ENCODE measurements around the gene HLA-F.
A peak's percentile ranks its signal among the peaks of the same experiment; 100 is the strongest.

HLA-F gene

DNA sequence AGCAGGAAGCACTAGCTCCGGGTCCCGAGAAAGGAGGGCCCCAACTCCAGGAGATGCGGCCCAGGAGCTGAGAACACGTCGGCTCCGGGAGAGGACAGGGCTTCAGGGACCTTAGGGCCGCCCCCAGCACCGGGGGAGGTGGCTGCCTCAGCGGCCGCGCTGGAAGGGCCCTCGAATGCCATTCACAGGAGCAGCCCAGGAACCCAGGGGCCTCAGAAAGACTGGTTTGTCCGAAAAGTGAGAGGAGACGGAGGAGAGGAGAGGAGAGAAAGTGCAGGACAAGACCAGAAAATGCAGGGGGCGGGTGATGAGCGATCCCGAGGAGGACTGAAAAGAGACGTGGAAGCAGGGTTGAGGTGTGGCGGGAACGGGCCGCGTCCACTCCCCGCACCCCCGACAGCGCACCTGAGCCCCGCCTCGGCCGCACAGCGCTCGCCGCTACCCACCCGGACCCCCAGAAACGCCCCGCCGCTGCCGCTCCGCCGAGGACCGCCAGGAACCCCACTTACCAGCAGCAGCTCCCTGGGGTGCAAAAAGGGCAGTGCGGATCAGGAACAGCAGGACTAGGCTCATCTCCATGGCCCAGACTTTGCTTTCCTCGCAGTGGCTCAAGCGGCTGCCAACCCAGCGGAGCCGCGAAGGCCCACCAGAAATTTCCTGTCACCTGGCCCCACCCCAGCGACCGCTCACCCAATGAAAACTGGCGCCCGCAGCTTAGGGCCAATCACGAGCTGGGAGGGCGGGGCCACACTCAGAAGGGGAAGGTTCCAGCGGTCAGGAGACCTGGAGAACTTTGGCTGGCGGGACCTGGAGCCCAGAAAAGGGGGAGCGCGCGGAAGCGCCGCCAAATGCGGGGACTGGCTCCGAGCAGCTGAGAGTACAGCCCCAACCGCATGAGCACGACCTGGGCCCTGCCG, 25.4 kb downstream of the HLA-F start:
- peaks cover 5% of the 10 kb centered on the region; the same call in 1 of the 2 replicates for H3K4me1 ChIP-seq (ENCODE audit: control insufficient read depth, insufficient read depth, low read length)
- peak overlapping the region; percentile 54; the same call in 1 of the 2 replicates for H3K27ac ChIP-seq (ENCODE audit: extremely low read depth, low read depth, low read length)
- peak overlapping the region; percentile 79 for H3K4me3 ChIP-seq (ENCODE audit: low read depth, low read length)
- CTCF ChIA-PET = interaction anchor here (0.6 to 8.9 kb wide), 10 partner anchors 14 to 98 kb away, joined by 3 to 127 read pairs (median 4); no protein-coding TSS in a partner anchor
- H3K36me3 ChIP-seq (ENCODE audit: control insufficient read depth in 2 of 2, insufficient read depth in 1 of 2, low read length in 2 of 2) = peaks cover 5 to 22% of the 10 kb centered on the region in 2 experiments; a peak in 2 of 3 replicates
- no peaks in the 10 kb centered on the region for H3K9me3 ChIP-seq (ENCODE audit: control insufficient read depth, insufficient read depth, low read depth, low read length)
- POLR2A ChIA-PET = interaction anchor here (0.6 to 2.1 kb wide), 10 partner anchors 10 to 1042 kb away, joined by 3 to 11 read pairs (median 4); partner anchors contain the start of genes GABBR1 and TRIM26
- TF ChIP-seq, protein P1, sequence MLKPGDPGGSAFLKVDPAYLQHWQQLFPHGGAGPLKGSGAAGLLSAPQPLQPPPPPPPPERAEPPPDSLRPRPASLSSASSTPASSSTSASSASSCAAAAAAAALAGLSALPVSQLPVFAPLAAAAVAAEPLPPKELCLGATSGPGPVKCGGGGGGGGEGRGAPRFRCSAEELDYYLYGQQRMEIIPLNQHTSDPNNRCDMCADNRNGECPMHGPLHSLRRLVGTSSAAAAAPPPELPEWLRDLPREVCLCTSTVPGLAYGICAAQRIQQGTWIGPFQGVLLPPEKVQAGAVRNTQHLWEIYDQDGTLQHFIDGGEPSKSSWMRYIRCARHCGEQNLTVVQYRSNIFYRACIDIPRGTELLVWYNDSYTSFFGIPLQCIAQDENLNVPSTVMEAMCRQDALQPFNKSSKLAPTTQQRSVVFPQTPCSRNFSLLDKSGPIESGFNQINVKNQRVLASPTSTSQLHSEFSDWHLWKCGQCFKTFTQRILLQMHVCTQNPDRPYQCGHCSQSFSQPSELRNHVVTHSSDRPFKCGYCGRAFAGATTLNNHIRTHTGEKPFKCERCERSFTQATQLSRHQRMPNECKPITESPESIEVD (tag by site-specific recombination; IDR thresholded peaks at IDR 0.05) = no peak
- TF ChIP-seq, protein P2, sequence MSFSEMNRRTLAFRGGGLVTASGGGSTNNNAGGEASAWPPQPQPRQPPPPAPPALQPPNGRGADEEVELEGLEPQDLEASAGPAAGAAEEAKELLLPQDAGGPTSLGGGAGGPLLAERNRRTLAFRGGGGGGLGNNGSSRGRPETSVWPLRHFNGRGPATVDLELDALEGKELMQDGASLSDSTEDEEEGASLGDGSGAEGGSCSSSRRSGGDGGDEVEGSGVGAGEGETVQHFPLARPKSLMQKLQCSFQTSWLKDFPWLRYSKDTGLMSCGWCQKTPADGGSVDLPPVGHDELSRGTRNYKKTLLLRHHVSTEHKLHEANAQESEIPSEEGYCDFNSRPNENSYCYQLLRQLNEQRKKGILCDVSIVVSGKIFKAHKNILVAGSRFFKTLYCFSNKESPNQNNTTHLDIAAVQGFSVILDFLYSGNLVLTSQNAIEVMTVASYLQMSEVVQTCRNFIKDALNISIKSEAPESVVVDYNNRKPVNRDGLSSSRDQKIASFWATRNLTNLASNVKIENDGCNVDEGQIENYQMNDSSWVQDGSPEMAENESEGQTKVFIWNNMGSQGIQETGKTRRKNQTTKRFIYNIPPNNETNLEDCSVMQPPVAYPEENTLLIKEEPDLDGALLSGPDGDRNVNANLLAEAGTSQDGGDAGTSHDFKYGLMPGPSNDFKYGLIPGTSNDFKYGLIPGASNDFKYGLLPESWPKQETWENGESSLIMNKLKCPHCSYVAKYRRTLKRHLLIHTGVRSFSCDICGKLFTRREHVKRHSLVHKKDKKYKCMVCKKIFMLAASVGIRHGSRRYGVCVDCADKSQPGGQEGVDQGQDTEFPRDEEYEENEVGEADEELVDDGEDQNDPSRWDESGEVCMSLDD (tag by site-specific recombination; IDR thresholded peaks at IDR 0.05) = no peak; the same call in 1 of the 2 replicates
- TF ChIP-seq, protein P3, sequence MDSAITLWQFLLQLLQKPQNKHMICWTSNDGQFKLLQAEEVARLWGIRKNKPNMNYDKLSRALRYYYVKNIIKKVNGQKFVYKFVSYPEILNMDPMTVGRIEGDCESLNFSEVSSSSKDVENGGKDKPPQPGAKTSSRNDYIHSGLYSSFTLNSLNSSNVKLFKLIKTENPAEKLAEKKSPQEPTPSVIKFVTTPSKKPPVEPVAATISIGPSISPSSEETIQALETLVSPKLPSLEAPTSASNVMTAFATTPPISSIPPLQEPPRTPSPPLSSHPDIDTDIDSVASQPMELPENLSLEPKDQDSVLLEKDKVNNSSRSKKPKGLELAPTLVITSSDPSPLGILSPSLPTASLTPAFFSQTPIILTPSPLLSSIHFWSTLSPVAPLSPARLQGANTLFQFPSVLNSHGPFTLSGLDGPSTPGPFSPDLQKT (IDR thresholded peaks at IDR 0.05; ENCODE audit: borderline replicate concordance, low read depth, low read length) = no peak
- TF ChIP-seq, protein P4, sequence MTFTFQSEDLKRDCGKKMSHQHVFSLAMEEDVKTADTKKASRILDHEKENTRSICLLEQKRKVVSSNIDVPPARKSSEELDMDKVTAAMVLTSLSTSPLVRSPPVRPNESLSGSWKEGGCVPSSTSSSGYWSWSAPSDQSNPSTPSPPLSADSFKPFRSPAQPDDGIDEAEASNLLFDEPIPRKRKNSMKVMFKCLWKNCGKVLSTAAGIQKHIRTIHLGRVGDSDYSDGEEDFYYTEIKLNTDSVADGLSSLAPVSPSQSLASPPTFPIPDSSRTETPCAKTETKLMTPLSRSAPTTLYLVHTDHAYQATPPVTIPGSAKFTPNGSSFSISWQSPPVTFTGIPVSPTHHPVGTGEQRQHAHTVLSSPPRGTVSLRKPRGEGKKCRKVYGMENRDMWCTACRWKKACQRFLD (tag by site-specific recombination; IDR thresholded peaks at IDR 0.05) = no peak
- TF ChIP-seq ZNF140 (tag by site-specific recombination; IDR thresholded peaks at IDR 0.05) = no peak
- peak; percentile 10; the same call in 1 of the 2 replicates for TF ChIP-seq ZNF600 (tag by site-specific recombination; IDR thresholded peaks at IDR 0.05)
- no peak for TF ChIP-seq ZNF37A (tag by site-specific recombination; IDR thresholded peaks at IDR 0.05)
- TF ChIP-seq ZNF426 (tag by site-specific recombination; IDR thresholded peaks at IDR 0.05) = no peak
- TF ChIP-seq, protein P5, sequence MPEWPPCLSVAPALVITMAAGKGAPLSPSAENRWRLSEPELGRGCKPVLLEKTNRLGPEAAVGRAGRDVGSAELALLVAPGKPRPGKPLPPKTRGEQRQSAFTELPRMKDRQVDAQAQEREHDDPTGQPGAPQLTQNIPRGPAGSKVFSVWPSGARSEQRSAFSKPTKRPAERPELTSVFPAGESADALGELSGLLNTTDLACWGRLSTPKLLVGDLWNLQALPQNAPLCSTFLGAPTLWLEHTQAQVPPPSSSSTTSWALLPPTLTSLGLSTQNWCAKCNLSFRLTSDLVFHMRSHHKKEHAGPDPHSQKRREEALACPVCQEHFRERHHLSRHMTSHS (tag by site-specific recombination; IDR thresholded peaks at IDR 0.05) = no peak
- no peak for TF ChIP-seq MEIS1 (CRISPR knock-in tag; IDR thresholded peaks at IDR 0.05; ENCODE audit: borderline replicate concordance)
- no peak for TF ChIP-seq ZNF555 (tag by site-specific recombination; conservative IDR thresholded peaks at IDR 0.05)
- no peak for TF ChIP-seq ZNF239 (tag by site-specific recombination; IDR thresholded peaks at IDR 0.05)
- TF ChIP-seq ZNF560 (tag by site-specific recombination; IDR thresholded peaks at IDR 0.05; ENCODE audit: borderline replicate concordance) = no peak
- TF ChIP-seq ZNF626 (tag by site-specific recombination; IDR thresholded peaks at IDR 0.05) = no peak
- TF ChIP-seq, protein P6, sequence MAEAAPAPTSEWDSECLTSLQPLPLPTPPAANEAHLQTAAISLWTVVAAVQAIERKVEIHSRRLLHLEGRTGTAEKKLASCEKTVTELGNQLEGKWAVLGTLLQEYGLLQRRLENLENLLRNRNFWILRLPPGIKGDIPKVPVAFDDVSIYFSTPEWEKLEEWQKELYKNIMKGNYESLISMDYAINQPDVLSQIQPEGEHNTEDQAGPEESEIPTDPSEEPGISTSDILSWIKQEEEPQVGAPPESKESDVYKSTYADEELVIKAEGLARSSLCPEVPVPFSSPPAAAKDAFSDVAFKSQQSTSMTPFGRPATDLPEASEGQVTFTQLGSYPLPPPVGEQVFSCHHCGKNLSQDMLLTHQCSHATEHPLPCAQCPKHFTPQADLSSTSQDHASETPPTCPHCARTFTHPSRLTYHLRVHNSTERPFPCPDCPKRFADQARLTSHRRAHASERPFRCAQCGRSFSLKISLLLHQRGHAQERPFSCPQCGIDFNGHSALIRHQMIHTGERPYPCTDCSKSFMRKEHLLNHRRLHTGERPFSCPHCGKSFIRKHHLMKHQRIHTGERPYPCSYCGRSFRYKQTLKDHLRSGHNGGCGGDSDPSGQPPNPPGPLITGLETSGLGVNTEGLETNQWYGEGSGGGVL (tag by site-specific recombination; IDR thresholded peaks at IDR 0.05) = peak; percentile 88
- TF ChIP-seq, protein P7, sequence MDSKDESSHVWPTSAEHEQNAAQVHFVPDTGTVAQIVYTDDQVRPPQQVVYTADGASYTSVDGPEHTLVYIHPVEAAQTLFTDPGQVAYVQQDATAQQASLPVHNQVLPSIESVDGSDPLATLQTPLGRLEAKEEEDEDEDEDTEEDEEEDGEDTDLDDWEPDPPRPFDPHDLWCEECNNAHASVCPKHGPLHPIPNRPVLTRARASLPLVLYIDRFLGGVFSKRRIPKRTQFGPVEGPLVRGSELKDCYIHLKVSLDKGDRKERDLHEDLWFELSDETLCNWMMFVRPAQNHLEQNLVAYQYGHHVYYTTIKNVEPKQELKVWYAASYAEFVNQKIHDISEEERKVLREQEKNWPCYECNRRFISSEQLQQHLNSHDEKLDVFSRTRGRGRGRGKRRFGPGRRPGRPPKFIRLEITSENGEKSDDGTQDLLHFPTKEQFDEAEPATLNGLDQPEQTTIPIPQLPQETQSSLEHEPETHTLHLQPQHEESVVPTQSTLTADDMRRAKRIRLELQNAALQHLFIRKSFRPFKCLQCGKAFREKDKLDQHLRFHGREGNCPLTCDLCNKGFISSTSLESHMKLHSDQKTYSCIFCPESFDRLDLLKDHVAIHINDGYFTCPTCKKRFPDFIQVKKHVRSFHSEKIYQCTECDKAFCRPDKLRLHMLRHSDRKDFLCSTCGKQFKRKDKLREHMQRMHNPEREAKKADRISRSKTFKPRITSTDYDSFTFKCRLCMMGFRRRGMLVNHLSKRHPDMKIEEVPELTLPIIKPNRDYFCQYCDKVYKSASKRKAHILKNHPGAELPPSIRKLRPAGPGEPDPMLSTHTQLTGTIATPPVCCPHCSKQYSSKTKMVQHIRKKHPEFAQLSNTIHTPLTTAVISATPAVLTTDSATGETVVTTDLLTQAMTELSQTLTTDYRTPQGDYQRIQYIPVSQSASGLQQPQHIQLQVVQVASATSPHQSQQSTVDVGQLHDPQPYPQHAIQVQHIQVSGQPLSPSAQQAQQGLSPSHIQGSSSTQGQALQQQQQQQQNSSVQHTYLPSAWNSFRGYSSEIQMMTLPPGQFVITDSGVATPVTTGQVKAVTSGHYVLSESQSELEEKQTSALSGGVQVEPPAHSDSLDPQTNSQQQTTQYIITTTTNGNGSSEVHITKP (tag by site-specific recombination; IDR thresholded peaks at IDR 0.05) = peak; percentile 91
- no peak for TF ChIP-seq ZSCAN30 (tag by site-specific recombination; IDR thresholded peaks at IDR 0.05)
- no peak for TF ChIP-seq KLF1 (tag by site-specific recombination; IDR thresholded peaks at IDR 0.05)
- TF ChIP-seq ZNF48 (tag by site-specific recombination; IDR thresholded peaks at IDR 0.05) = no peak
- TF ChIP-seq ZNF302 (tag by site-specific recombination; IDR thresholded peaks at IDR 0.05; ENCODE audit: low read depth) = no peak
